NCI-H2171 (cell line): ENCODE measurements around the gene MITF.
"Not testable (repeated sequence)": the region's sequence is repeated elsewhere in the genome, so short reads cannot be mapped to it uniquely, and the experiment has no call there.

Source experiments
- DNase-seq: peaks from one replicate; lab custom pipeline; 2025; lab: John Stamatoyannopoulos, UW

The MITF gene

GRCh38 chr3:69872783-69873378 is 133.6 kb downstream of the MITF start:
- DNase-seq: no peak

- no peak for DNase-seq
These were observed 136.8 kb downstream of the MITF start for GRCh38 chr3:69876073-69876472.

- DNase-seq: no peak
These were observed 139.0 kb downstream of the MITF start for GRCh38 chr3:69878254-69878653.

GRCh38 chr3:69879051-69879450 is 139.8 kb downstream of the MITF start:
- no peak for DNase-seq

GRCh38 chr3:69880069-69880640 is 140.9 kb downstream of the MITF start:
- DNase-seq: no peak

- DNase-seq: no peak
These were observed 141.8 kb downstream of the MITF start for GRCh38 chr3:69881051-69881450.

- DNase-seq: no peak
These were observed 142.6 kb downstream of the MITF start for GRCh38 chr3:69881756-69882428.

GRCh38 chr3:69882560-69882959 is 143.3 kb downstream of the MITF start:
- no peak for DNase-seq

GRCh38 chr3:69888040-69888942 is 149.0 kb downstream of the MITF start:
- no peak for DNase-seq

- no peak for DNase-seq
These were observed 149.7 kb downstream of the MITF start for GRCh38 chr3:69888943-69889315.

GRCh38 chr3:69890084-69890483 is 150.8 kb downstream of the MITF start:
- DNase-seq: no peak

- DNase-seq: no peak
These were observed 151.4 kb downstream of the MITF start for GRCh38 chr3:69890691-69891090.

GRCh38 chr3:69892706-69893105 is 153.4 kb downstream of the MITF start:
- DNase-seq: no peak

- no peak for DNase-seq
These were observed 154.0 kb downstream of the MITF start for GRCh38 chr3:69893274-69893673.

GRCh38 chr3:69896095-69896494 is 156.8 kb downstream of the MITF start:
- no peak for DNase-seq

GRCh38 chr3:69900331-69900730 is 161.1 kb downstream of the MITF start:
- DNase-seq: no peak

- no peak for DNase-seq
These were observed 162.5 kb downstream of the MITF start for GRCh38 chr3:69901802-69902201.

GRCh38 chr3:69902386-69902785 is 163.1 kb downstream of the MITF start:
- no peak for DNase-seq

GRCh38 chr3:69906351-69906966 is 167.2 kb downstream of the MITF start:
- DNase-seq: no peak

GRCh38 chr3:69907554-69907953 is 168.3 kb downstream of the MITF start:
- no peak for DNase-seq

- not testable (repeated sequence) for DNase-seq
These were observed 170.6 kb downstream of the MITF start for GRCh38 chr3:69909859-69910258.

- DNase-seq: no peak
These were observed 174.2 kb downstream of the MITF start for GRCh38 chr3:69913422-69913821.
